Measurements from ENCODE around the gene MOXD1.

MOXD1 gene

DNA sequence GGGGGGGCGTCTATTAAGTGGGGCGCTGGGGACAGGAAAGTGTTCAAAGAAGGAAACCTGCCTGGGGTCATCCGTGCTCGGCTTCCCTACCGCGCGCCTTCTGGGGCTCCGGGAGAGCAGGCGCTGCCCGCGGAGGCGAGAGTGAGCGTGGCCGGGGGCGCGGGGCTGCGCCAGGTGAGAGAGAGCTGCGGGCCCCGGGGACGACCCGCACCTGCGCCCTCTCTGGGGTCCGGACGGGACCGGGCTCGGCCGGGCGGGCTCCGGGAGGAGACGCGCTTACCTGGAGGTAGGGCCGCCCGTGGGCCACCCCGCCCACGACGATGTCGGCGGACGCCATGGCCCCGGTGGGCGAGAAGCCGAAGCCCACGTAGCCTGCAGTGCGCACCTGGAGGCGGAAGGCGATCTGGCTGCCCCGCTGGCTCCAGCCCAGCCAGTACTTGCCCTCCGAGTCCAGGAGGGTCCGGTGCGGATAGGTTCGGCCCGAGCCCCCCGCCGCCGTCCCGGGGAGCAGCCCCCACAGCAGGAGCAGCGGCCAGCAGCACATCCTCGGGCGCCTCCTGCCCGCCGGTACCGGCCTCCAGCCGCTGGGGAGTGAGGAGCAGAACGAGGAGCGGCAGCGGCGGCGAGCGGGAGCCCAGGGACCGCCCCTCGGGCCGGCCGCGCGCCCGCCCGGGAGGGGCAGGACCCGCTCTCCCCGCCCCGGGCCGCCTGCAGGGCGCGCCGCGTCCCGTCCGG lies at the start of gene MOXD1:
Gene MOXD1 (minus strand): TSS at position 593 of the 735 bp plus-strand sequence. CDS start 49 bp downstream, at position 544.
- DNase-seq (ENCODE audit: low read depth, low spot score), result peak; percentile 86

DNA sequence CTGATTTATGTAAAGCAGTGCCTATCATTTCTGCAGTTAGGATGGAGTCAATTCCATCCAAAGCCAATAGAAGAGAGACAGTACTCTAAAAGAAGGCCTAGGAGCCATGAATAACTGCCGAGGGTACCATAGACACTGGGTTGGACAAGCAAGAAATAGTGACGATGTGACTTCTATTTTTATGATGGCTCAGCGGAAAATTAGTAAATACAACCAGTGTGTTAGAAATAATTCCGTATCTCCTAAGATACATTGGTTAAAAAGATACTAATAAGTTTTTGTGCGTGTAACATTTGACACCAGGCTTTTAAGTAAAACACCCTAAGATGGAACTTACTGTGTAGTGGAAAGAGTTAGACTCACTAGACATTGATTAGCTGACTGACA lies 45.6 kb upstream of the MOXD1 start:
- no peak for DNase-seq (ENCODE audit: low read depth, low spot score)

DNA sequence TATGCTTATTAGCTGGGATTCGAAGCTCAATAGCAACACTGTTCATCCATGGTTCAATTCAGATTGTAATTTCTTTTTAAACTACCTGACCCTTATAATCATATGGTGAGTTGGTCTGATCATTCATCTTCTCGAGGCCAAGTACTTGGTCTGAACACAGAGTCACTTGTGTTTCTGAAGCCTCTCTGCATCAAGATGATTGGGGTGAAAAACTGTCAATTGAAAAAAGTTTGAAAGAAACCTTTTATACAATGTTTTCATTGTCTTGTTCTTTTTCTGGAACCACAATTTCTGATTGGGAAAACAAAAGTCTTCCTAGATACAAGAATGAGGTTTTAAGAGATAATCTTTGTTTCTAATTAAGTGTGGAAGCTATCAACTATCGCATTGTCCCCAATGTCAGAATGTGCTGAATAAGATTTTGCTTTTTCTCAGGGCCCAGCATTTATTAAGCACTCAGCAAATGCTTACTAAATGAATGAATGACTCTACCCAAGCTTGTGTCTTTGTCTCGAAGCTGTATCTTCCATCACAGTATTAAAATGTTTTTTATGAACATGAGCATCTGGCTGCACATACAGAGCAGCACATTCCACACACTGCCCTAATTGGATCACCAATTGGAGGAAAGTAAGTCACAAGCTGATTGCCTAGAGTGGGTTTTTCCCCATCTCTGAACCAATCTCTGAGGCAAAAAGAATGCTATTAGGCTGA lies 45.0 kb upstream of the MOXD1 start:
- DNase-seq (ENCODE audit: low read depth, low spot score), result peak; percentile 15

DNA sequence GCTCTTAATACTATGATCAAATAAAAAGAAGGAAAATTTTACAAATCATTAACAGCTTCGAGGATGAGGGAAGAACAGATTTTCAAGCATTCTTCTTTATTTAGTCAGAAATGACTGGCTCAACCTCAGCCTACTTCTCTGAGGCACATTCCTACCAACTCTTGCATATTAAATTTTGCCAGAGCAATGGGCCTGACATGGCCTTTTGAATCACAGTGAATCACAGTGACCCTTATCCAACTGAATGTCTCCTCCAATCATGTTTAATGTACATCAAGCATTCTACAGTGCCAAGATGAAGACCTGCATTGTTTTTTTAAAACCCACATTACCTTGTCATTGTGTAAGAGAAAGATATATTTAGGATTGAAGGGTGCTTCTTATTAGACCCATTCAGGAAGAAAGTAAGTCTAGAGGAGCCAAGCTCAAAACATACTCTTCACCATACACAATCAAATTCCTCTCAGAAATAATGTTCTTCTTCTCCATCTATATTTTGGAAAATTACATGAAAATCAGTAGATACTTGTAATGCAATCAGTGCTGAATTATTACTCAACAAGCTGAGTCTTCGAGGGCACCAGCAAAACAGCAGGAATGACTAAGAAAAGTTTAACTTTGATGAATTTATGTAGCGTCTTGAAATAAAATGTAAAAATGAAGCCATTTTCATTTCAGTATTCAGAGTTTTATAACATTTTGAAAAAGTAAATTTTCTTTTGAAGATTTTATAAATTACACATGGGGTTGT lies 44.1 kb upstream of the MOXD1 start:
- peak; percentile 84 for DNase-seq (ENCODE audit: low read depth, low spot score)

DNA sequence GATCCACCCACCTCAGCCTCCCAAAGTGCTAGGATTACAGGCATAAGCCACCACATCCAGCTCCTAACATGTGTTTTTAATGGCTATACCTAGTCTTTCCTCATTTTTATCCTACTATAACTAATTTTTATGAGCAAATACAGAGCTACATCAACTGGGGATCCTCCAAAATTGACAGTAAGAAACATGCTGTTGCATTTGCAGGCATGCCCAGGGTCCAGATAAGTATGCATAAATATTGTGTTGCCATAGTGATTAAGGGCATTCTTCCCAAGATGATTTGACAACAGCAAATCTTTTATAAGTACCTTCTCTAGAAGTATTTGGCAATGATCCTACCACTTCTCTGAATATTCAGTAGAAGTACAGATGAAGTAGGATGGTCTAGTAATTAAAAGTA lies 41.9 kb upstream of the MOXD1 start:
- peak; percentile 20 for DNase-seq (ENCODE audit: low read depth, low spot score)

DNA sequence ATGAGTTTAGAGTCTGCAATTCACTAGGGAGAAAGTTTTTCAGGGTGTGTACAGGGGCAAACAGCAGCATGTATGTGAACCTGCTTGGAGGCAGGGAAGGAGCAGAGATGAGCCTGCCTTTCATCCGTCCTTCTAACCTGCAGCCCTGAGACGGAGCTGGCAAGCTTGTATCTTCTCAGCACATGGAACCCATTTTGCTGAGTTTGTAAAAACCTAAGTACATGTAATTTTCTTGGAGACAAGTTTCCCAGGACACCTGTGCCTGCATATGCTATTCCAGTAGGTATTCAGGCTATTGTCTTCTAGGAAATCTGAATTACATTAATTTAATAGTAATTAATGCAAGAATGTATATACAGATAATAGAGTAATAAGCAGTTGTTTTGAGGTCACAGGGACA lies 28.8 kb upstream of the MOXD1 start:
- DNase-seq (ENCODE audit: low read depth, low spot score), result no peak

DNA sequence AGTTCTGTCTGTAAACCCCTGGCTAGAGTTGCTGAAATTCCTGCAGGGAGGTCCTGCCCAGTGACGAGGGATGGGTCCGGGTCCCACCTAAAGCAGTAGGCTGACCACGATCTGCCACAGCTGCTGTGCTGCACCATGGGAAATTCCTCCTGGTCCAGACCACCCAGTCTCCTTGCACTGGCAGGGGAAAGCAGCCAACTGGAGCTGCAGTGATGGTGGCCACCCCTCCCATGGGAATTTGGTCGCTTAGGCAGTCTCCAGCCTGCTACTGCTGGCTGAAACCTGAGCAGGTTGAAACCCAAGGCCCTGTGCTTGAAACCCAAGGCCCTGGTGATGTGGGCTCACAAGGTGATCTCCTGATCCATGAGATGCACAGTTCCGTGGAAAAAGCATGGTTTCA lies 23.9 kb upstream of the MOXD1 start:
- DNase-seq (ENCODE audit: low read depth, low spot score), result no peak

DNA sequence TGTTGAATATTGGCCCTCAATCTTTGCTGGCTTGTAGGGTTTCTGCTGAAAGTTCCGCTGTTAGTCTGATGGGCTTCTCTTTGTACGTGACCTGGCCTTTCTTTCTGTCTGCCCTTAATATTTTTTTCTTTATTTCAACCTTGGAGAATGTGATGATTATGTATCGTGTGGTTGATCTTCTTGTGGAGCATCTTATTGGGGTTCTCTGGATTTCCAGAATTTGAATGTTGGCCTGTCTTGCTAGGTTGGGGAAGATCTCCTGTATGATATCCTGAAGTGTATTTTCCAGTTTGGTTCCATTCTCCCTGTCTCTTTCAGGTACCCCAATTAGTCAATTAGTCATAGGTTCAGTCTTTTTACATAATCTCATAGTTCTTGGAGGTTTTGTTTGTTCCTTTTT lies 22.6 kb upstream of the MOXD1 start:
- no peak for DNase-seq (ENCODE audit: low read depth, low spot score)

DNA sequence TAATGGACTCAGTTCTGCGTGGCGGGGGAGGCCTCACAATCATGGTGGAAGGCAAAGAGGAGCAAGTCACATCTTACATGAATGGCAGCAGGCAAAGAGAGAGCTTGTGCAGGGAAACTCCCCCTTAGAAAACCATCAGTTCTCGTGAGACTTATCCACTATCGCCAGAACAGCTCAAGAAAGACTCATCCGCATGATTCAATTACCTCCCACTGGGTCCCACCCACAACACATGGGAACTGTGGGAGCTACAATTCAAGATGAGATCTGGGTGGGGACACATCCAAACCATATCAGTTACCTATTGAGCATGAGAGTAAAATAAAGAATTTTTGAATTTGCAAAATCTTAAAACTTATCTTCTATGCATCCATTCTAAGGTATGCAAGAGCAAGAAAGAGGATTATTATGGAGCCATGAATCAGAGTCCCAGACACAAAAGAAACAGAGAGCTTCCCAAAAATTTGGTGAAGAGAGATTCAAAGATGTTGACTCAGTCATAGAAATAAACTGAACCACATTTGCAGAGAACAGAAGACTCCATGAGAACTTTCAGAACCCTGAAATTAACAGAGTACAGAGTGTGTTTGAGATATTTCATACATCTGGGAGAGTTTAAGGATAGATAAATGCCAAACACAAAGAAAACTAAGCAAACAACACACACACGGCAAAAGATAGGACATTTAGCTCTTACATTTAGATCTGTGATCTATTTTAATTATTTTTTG lies 17.1 kb upstream of the MOXD1 start:
- DNase-seq (ENCODE audit: low read depth, low spot score), result no peak

DNA sequence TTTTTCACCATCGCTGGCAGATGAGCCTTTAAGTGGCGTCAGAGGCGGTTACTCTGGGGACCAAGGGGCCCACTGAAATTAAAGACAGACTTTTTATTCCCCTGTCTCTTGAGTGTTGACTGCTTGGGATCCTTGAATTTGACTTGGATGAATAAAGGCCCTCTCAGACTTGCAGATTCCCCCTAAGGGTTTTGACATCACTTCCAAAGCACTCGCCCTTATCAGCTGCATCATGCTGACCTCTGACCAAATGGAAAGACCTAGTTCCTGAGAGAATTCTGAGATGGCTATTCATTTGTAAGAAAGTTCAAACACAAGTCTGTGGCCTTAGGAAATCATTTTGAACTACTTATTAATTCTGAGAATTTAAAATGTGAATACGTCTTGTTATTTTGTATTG lies 13.5 kb upstream of the MOXD1 start:
- no peak for DNase-seq (ENCODE audit: low read depth, low spot score)

DNA sequence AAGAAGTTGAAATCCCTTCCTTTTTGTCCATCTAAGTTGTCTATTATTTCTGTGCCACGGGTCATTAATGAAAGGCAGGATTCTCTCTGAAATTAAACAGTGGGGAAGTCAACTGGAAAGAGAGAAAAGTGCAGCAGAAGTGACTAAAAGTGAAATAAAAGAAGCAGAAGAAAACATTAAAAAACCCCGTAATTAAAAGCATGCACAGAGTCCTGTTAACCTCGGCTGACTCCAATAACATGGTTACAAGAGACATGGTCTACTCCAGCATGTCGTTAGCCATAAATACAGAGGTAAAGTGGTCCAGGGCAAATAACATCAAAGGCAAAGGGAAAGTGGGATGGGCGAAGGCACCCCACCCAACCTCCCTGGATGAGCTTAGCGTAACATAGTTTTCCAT lies 13.0 kb upstream of the MOXD1 start:
- no peak for DNase-seq (ENCODE audit: low read depth, low spot score)

DNA sequence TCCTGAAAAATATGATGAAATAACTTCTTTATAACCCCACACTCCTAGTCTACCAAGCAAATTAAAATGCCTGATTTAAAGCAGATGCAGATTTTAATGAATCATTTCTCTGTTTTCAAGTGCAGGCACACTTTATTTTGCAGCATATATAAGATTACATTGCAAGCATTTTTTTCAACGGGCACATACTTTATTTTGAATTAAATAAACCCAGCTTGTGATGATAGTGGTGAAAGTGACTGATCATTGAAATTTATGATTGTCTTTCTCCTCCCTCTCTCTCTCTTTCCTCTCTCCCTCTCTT lies 12.2 kb upstream of the MOXD1 start:
- no peak for DNase-seq (ENCODE audit: low read depth, low spot score)

DNA sequence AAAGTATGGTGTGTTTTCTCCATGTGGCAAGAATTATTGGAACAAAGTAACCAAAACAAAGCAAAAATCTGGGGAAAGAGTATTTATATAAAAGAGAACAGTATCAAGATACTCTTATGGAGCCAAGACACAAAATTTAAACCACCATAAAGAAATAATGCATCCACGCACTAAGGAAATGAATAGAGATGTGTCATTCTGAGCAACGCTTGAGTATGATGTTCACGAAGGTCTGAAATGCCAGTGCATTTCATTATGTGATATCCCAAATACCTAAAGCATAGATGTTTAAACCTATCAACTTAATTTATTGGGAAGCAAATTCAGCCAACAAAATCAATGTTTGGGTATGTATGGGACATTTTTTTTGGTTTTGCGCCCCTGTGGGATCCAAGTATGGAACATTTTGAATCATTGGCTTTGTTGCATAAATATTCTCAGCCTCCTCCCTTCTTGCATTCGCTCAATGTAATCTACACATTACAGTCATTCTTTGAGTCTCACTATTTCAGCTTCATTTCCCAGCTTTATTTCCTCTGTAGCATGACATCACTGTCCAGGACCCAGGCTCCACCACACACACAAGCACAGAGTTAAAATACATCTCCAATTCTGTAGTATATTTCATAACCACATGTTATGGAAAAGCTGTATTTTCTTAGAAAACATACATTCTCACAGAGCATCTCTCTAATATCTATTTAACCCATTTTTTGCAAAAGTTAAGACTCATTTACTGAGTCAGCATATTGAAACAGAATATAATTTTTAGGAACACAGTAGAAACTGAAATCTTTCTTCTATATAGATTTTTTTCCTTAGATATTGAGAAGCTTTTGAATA lies 11.6 kb upstream of the MOXD1 start:
- no peak for DNase-seq (ENCODE audit: low read depth, low spot score)

DNA sequence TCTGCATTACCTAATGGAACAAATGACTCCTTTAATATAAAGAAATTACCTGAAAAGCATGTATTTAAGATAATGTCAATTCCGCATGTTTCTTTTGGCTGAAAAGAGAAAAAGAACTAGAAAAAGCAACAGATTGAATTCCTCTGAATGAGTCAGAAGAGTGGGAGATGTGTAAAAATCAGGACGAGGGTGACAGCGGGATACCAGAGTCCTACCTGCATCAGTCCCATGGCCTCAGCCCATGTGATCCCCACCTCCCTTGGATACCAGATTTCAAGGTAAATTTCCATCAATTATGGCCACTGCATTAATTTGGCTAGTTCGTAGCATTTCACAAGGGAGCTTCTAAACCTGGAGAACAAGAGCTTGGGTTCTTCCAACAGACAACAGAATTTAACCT lies 10.0 kb upstream of the MOXD1 start:
- no peak for DNase-seq (ENCODE audit: low read depth, low spot score)

DNA sequence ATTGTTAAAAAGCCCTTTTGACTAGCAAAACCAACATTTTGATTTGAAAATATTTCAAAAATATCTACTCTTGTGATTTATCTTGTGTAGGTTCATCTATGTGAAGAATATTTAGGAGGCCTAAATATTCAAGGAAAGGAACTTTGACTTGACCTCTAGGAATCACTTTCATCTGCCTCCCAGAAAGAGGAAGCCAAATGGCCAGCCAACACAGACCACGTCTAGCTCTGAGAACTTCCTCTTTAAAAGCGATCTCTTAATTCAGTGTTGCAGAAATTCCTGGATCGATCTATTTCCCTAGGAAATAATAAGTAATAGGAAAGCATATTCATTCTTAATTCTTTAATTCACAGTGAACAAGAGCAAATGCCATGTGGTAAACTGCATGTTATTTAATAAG lies 9.6 kb upstream of the MOXD1 start:
- no peak for DNase-seq (ENCODE audit: low read depth, low spot score)

DNA sequence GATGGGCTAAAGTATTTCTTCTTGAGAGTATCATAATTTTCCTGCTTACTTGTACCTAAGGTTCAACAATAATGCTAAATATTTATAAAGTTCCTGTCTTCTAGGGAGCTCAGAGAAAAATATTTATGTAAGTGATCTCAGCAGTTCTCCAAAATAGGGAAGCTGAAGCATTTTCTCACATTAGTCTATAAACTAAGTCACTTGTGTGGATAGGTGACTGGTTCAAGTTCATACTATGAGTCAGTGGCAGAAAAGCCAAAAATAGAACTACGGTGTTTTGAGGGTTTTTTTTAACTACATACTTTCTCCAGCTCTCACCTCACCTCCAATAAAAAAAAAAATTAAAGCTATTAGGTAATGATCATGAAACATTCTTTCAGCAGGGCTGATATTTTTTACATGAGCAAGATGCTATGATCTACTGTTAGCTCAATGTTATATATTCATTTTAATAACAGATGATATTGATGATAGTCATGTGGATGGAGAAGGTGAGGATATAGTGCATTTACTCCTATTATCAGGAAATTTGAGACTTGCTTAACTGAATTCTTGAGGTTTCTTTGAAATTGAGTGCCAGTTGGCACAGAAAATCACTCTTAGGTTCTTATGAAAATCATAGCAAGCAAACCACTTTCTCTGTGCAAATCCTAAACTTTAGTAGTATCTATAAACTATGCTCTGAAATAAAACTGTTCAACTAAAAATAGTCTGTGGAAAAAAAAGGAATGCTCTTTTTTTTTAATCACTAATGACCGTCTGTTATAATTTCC lies 4.1 kb upstream of the MOXD1 start:
- peak; percentile 60 for DNase-seq (ENCODE audit: low read depth, low spot score)

DNA sequence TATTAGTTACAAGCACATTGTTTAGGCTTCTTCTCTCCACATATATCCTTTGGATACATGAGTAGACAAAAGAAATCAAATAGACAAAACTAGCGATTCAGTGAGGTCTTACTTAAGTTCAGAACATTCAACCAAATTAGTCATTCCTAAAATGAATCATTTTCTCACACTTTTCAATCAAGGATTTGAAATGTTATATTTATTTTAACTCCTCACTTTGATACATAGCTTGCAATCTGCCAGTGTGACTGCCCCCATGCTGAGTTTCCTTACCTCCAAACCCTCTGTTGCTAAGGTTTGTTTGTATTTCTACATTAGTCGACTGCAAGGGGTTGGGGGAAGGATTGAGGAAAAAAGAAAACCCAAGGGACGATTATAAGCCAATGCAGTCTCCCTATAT lies 3.5 kb upstream of the MOXD1 start:
- DNase-seq (ENCODE audit: low read depth, low spot score), result peak; percentile 49

DNA sequence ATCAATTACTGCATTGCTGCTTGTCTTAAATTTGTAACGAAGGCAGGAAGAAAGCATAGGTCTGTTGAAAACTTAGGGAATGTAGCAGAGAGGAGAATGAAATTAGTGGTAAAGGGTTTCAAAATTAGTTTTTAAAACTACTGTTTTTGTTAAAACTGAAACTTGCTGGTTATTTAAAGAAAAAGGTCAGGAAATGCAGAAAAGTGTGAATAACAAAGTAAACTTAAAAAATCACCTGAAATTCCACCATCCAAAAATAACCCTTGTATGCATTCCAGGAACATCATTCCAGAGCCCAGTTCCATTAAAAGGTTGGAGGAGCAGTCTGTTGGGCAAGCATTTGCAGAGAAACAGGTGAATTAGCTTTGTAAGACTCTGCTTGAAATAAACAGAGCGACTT lies 3.1 kb upstream of the MOXD1 start:
- no peak for DNase-seq (ENCODE audit: low read depth, low spot score)

DNA sequence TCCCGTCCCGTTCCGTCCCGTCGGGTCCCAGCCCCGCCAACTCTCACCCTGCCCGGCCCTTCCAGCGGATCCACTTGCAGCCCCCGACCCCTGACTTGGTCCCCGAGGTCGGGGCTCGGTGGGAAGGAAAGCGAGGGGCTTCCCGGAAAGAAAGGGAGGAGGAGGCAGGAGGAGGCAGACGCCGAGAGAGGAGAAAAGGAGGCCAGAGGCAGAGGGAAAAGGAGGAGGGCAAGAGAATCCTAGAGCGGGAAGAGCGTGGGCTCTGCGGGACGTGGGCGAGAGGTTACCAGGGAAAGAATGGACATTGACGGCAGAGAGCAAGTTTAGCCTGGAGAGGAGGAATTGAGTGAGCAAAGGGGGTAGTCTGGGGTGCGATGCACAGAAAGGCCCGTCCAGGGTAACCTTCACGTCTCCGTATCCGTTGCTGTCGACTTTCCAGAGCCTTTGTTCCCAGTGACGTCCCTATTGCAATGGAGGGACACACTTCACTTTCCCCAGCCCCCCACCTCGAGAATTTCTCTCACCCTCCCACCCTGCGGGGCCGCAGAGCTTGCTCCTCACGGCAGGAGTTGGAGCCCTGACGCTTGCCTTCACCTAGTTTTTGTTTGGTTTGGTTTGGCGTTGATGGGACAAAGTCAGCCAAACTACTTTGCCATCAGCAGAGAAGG lies 477 bp upstream of the MOXD1 start:
- DNase-seq (ENCODE audit: low read depth, low spot score), result no peak

DNA sequence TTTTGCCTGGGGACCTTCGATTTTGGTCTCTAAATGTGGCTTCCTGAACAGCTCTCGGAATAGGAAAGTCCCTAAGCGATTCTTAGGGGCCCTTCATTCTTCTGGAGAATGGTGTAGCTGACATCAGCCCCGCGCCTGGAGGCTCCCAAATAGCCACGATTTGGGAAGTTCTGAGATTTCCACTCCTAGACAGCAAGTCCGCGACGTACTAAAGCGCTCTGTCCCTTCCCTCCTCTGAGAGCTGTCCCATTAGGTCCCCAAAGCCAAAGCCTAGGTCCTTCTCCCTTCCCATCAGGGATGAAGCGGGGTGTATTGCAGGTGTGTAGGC lies 756 bp downstream of the MOXD1 start:
- peak; percentile 36 for DNase-seq (ENCODE audit: low read depth, low spot score)

Measured in astrocyte of the hippocampus (primary cell).